Loucy (cell line): ENCODE measurements around the gene SKIC8.

ENCODE experiments used
- CTCF ChIP-seq: fragments of 200-600 bp; sonication (generic); conservative IDR thresholded peaks from 2 replicates; pipeline ENCODE4 v1.5.1; 2014; ENCODE audit warnings: mild to moderate bottlenecking, antibody characterized with exemption, low read length
- EZH2phosphoT487 ChIP-seq: fragments of 200-600 bp; IDR thresholded peaks from 2 replicates; pipeline ENCODE4 v1.6.1; 2018; ENCODE audit warnings: antibody characterized with exemption, mild to moderate bottlenecking, moderate library complexity, borderline replicate concordance

- TF ChIP-seq CTCF: no peak
- TF ChIP-seq EZH2phosphoT487: no peak
Measured at GRCh38 chr15:78320183-78320582, 20.8 kb upstream of the SKIC8 start.
